Activated CD8-positive, alpha-beta memory T cell treated with anti-CD3 and anti-CD28 coated beads, Interleukin-2, amount 10 ng/mL, durations not matched to agents 7 days and 5 days (primary cell): ENCODE measurements around the gene TFAM. TPM values are rescaled to one million over a fixed set of nuclear protein-coding genes. Genes with fewer than 3 reads are reported as not detected.

Source experiments
- total RNA-seq, 2 experiments: library from RNA; stranded (reverse); gene quantifications; one replicate each; pipeline ENCODE4 v1.2.3, GENCODE V29; 2021

The TFAM gene
- total RNA-seq, 2 experiments from 2014 or later = 52.8 to 80.8 TPM

Other genes starting within 250 kb of the TFAM start
- 1 to 10 TPM; 5.2 to 5.7 TPM for gene IPMK, start 117.5 kb upstream of the TFAM start, total RNA-seq
- gene CISD1, start 116.2 kb upstream of the TFAM start, total RNA-seq = 10 to 100 TPM; 32.2 to 39.4 TPM
- 10 to 100 TPM; 12.2 to 14.6 TPM for gene UBE2D1, start 50.4 kb upstream of the TFAM start, total RNA-seq
- gene BICC1, start 127.5 kb downstream of the TFAM start, total RNA-seq = under 1 TPM in 1 of 2 experiments, not detected in 1; 0.14 TPM